ENCODE data around the gene GDPGP1. TPM values are rescaled to one million over a fixed set of nuclear protein-coding genes. Genes with fewer than 3 reads are reported as not detected.

The GDPGP1 gene
- total and polyA plus RNA-seq, 9 of the 15 experiments (the other 6 are each of a cell fraction or from before 2014, with no cell fraction given), result 0.78 to 6.1 (median 2.8) TPM

DNA sequence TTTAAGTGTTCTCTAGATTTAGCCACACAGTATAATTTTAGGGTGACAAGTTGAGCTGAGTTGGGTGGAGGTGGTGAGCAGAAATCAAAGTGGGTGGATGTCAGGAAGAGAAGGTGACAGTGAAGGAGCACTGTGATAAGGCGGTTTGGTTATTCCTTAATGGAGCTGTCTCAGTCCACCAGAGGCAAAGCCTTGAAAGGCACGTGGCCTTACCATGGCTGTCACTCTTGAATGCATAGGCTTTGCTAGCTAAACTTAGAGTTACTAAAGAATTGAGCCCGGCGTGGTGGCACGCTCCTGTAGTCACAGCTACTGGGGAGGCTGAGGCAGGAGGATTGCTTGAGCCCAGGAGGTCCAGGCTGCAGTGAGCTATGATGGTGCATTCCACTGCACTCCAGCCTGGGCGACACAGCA, 14.8 kb downstream of the GDPGP1 start (continued):
- TF ChIP-seq, protein P1, sequence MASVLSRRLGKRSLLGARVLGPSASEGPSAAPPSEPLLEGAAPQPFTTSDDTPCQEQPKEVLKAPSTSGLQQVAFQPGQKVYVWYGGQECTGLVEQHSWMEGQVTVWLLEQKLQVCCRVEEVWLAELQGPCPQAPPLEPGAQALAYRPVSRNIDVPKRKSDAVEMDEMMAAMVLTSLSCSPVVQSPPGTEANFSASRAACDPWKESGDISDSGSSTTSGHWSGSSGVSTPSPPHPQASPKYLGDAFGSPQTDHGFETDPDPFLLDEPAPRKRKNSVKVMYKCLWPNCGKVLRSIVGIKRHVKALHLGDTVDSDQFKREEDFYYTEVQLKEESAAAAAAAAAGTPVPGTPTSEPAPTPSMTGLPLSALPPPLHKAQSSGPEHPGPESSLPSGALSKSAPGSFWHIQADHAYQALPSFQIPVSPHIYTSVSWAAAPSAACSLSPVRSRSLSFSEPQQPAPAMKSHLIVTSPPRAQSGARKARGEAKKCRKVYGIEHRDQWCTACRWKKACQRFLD (CRISPR knock-in tag; IDR thresholded peaks at IDR 0.05), result no peak
- TF ChIP-seq ELF1 (tag; IDR thresholded peaks at IDR 0.05), result no peak
- no peak for TF ChIP-seq HDGF (IDR thresholded peaks at IDR 0.05)
- TF ChIP-seq RBM34 (IDR thresholded peaks at IDR 0.05; ENCODE audit: borderline replicate concordance, insufficient read depth, low read length), result no peak
- TF ChIP-seq, protein P2, sequence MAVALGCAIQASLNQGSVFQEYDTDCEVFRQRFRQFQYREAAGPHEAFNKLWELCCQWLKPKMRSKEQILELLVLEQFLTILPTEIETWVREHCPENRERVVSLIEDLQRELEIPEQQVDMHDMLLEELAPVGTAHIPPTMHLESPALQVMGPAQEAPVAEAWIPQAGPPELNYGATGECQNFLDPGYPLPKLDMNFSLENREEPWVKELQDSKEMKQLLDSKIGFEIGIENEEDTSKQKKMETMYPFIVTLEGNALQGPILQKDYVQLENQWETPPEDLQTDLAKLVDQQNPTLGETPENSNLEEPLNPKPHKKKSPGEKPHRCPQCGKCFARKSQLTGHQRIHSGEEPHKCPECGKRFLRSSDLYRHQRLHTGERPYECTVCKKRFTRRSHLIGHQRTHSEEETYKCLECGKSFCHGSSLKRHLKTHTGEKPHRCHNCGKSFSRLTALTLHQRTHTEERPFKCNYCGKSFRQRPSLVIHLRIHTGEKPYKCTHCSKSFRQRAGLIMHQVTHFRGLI (CRISPR knock-in tag; IDR thresholded peaks at IDR 0.05), result no peak
- TF ChIP-seq, protein P3, sequence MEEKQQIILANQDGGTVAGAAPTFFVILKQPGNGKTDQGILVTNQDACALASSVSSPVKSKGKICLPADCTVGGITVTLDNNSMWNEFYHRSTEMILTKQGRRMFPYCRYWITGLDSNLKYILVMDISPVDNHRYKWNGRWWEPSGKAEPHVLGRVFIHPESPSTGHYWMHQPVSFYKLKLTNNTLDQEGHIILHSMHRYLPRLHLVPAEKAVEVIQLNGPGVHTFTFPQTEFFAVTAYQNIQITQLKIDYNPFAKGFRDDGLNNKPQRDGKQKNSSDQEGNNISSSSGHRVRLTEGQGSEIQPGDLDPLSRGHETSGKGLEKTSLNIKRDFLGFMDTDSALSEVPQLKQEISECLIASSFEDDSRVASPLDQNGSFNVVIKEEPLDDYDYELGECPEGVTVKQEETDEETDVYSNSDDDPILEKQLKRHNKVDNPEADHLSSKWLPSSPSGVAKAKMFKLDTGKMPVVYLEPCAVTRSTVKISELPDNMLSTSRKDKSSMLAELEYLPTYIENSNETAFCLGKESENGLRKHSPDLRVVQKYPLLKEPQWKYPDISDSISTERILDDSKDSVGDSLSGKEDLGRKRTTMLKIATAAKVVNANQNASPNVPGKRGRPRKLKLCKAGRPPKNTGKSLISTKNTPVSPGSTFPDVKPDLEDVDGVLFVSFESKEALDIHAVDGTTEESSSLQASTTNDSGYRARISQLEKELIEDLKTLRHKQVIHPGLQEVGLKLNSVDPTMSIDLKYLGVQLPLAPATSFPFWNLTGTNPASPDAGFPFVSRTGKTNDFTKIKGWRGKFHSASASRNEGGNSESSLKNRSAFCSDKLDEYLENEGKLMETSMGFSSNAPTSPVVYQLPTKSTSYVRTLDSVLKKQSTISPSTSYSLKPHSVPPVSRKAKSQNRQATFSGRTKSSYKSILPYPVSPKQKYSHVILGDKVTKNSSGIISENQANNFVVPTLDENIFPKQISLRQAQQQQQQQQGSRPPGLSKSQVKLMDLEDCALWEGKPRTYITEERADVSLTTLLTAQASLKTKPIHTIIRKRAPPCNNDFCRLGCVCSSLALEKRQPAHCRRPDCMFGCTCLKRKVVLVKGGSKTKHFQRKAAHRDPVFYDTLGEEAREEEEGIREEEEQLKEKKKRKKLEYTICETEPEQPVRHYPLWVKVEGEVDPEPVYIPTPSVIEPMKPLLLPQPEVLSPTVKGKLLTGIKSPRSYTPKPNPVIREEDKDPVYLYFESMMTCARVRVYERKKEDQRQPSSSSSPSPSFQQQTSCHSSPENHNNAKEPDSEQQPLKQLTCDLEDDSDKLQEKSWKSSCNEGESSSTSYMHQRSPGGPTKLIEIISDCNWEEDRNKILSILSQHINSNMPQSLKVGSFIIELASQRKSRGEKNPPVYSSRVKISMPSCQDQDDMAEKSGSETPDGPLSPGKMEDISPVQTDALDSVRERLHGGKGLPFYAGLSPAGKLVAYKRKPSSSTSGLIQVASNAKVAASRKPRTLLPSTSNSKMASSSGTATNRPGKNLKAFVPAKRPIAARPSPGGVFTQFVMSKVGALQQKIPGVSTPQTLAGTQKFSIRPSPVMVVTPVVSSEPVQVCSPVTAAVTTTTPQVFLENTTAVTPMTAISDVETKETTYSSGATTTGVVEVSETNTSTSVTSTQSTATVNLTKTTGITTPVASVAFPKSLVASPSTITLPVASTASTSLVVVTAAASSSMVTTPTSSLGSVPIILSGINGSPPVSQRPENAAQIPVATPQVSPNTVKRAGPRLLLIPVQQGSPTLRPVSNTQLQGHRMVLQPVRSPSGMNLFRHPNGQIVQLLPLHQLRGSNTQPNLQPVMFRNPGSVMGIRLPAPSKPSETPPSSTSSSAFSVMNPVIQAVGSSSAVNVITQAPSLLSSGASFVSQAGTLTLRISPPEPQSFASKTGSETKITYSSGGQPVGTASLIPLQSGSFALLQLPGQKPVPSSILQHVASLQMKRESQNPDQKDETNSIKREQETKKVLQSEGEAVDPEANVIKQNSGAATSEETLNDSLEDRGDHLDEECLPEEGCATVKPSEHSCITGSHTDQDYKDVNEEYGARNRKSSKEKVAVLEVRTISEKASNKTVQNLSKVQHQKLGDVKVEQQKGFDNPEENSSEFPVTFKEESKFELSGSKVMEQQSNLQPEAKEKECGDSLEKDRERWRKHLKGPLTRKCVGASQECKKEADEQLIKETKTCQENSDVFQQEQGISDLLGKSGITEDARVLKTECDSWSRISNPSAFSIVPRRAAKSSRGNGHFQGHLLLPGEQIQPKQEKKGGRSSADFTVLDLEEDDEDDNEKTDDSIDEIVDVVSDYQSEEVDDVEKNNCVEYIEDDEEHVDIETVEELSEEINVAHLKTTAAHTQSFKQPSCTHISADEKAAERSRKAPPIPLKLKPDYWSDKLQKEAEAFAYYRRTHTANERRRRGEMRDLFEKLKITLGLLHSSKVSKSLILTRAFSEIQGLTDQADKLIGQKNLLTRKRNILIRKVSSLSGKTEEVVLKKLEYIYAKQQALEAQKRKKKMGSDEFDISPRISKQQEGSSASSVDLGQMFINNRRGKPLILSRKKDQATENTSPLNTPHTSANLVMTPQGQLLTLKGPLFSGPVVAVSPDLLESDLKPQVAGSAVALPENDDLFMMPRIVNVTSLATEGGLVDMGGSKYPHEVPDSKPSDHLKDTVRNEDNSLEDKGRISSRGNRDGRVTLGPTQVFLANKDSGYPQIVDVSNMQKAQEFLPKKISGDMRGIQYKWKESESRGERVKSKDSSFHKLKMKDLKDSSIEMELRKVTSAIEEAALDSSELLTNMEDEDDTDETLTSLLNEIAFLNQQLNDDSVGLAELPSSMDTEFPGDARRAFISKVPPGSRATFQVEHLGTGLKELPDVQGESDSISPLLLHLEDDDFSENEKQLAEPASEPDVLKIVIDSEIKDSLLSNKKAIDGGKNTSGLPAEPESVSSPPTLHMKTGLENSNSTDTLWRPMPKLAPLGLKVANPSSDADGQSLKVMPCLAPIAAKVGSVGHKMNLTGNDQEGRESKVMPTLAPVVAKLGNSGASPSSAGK (IDR thresholded peaks at IDR 0.05), result peak; percentile 70; the same call in 1 of the 2 replicates
- TF ChIP-seq NRF1 (conservative IDR thresholded peaks at IDR 0.05 in 1 of 2, IDR thresholded peaks at IDR 0.05 in 1 of 2), result no peak
- TF ChIP-seq, protein P4, sequence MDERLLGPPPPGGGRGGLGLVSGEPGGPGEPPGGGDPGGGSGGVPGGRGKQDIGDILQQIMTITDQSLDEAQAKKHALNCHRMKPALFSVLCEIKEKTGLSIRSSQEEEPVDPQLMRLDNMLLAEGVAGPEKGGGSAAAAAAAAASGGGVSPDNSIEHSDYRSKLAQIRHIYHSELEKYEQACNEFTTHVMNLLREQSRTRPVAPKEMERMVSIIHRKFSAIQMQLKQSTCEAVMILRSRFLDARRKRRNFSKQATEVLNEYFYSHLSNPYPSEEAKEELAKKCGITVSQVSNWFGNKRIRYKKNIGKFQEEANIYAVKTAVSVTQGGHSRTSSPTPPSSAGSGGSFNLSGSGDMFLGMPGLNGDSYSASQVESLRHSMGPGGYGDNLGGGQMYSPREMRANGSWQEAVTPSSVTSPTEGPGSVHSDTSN (CRISPR knock-in tag; IDR thresholded peaks at IDR 0.05; ENCODE audit: low read depth), result no peak
- TF ChIP-seq, protein P4 (tag; conservative IDR thresholded peaks at IDR 0.05; ENCODE audit: low read depth), result 0 out of 2 replicates have a peak, but pooled peaks have one; percentile 18
- no peak for TF ChIP-seq KLF13 (tag; IDR thresholded peaks at IDR 0.05; ENCODE audit: borderline replicate concordance, low read depth)
- TF ChIP-seq ETV5 (CRISPR knock-in tag; IDR thresholded peaks at IDR 0.05; ENCODE audit: low read depth), result no peak

Measured in K562 (cell line).